Right renal pelvis (tissue), 4 donors: Measurements from ENCODE around the gene ARHGAP33. TPM values are rescaled to one million over a fixed set of nuclear protein-coding genes. Genes with fewer than 3 reads are reported as not detected.
"Not testable (repeated sequence)": the region's sequence is repeated elsewhere in the genome, so short reads cannot be mapped to it uniquely, and the experiment has no call there.

Experiments used
- DNase-seq, 4 donors: peaks; one replicate each; pipeline ENCODE4 v3.0.0-alpha.2; 2013; ENCODE audit warnings: low read depth in 4 of 4, low spot score in 3 of 4, missing footprints in 1 of 4
- polyA plus RNA-seq, 4 donors: library from polyadenylated mRNA; unstranded; fragments of 120-200 nt; gene quantifications; one replicate each; pipeline ENCODE4 v1.2.1, GENCODE V29; 2013; ENCODE audit not compliant: insufficient read length in 4 of 4

Gene ARHGAP33
- polyA plus RNA-seq, 4 donors, result 21.1 to 33.2 (median 23.7) TPM

- DNase-seq, result no peak
Observed at GRCh38 chr19:35824150-35824549, 48.8 kb downstream of the ARHGAP33 start.

GRCh38 chr19:35828692-35829301 lies 53.4 kb downstream of the ARHGAP33 start:
- peak; percentile 71 to 80 (median 74) for DNase-seq

GRCh38 chr19:35830986-35831385 lies 55.6 kb downstream of the ARHGAP33 start:
- DNase-seq, result no peak

- no peak for DNase-seq
Observed at GRCh38 chr19:35832054-35832453, 56.7 kb downstream of the ARHGAP33 start.

GRCh38 chr19:35833972-35834371 lies 58.6 kb downstream of the ARHGAP33 start:
- no peak for DNase-seq

GRCh38 chr19:35836096-35836495 lies 60.7 kb downstream of the ARHGAP33 start:
- not testable (repeated sequence) for DNase-seq

Other genes starting within 250 kb of the ARHGAP33 start
- under 1 TPM in 2 of 4 donors, not detected in 2; 0.04 to 0.14 TPM for gene SBSN, start 247.3 kb upstream of the ARHGAP33 start, polyA plus RNA-seq
- not detected for gene GAPDHS, start 242.1 kb upstream of the ARHGAP33 start, polyA plus RNA-seq
- 100 to 1,000 TPM in 1 of 4 donors, 10 to 100 TPM in 3; 87.8 to 113 (median 90.9) TPM for gene TMEM147, start 229.9 kb upstream of the ARHGAP33 start, polyA plus RNA-seq
- gene ATP4A, start 211.9 kb upstream of the ARHGAP33 start, polyA plus RNA-seq, result under 1 TPM in 2 of 4 donors, not detected in 2; 0.05 to 0.10 TPM
- not detected for gene PMIS2, start 189.4 kb upstream of the ARHGAP33 start, polyA plus RNA-seq
- 10 to 100 TPM; 26.6 to 28.5 (median 27.3) TPM for gene HAUS5, start 162.8 kb upstream of the ARHGAP33 start, polyA plus RNA-seq
- gene RBM42, start 146.5 kb upstream of the ARHGAP33 start, polyA plus RNA-seq, result 10 to 100 TPM; 57.9 to 94.9 (median 60.8) TPM
- gene ETV2, start 133.8 kb upstream of the ARHGAP33 start, polyA plus RNA-seq, result 1 to 10 TPM; 1.6 to 3.1 (median 1.7) TPM
- 100 to 1,000 TPM; 306 to 370 (median 344) TPM for gene COX6B1, start 127.2 kb upstream of the ARHGAP33 start, polyA plus RNA-seq
- gene UPK1A, start 109.0 kb upstream of the ARHGAP33 start, polyA plus RNA-seq, result 10 to 100 TPM in 3 of 4 donors, 1 to 10 TPM in 1; 1.6 to 48.7 (median 31.6) TPM
- gene ZBTB32, start 71.0 kb upstream of the ARHGAP33 start, polyA plus RNA-seq, result under 1 TPM in 3 of 4 donors, not detected in 1; 0.37 to 0.51 (median 0.42) TPM
- gene KMT2B, start 57.6 kb upstream of the ARHGAP33 start, polyA plus RNA-seq, result 10 to 100 TPM; 28.1 to 36.6 (median 31.8) TPM
- gene IGFLR1, start 33.1 kb upstream of the ARHGAP33 start, polyA plus RNA-seq, result 1 to 10 TPM; 2.1 to 4.0 (median 2.9) TPM
- gene U2AF1L4, start 30.1 kb upstream of the ARHGAP33 start, polyA plus RNA-seq, result 10 to 100 TPM; 15.6 to 19.8 (median 17.1) TPM
- gene PSENEN, start 29.9 kb upstream of the ARHGAP33 start, polyA plus RNA-seq, result 10 to 100 TPM; 62.5 to 86.3 (median 68.7) TPM
- gene LIN37, start 27.0 kb upstream of the ARHGAP33 start, polyA plus RNA-seq, result 10 to 100 TPM in 1 of 4 donors, 1 to 10 TPM in 3; 8.3 to 11.1 (median 9.4) TPM
- 10 to 100 TPM; 26.2 to 30.4 (median 27.8) TPM for gene HSPB6, start 18.5 kb upstream of the ARHGAP33 start, polyA plus RNA-seq
- 10 to 100 TPM; 14.8 to 20.4 (median 16.5) TPM for gene PROSER3, start 17.4 kb upstream of the ARHGAP33 start, polyA plus RNA-seq
- gene PRODH2, start 37.3 kb downstream of the ARHGAP33 start, polyA plus RNA-seq, result 10 to 100 TPM; 24.6 to 48.0 (median 32.4) TPM
- gene NPHS1, start 76.9 kb downstream of the ARHGAP33 start, polyA plus RNA-seq, result 100 to 1,000 TPM; 133 to 187 (median 153) TPM
- gene KIRREL2, start 81.3 kb downstream of the ARHGAP33 start, polyA plus RNA-seq, result 10 to 100 TPM; 10.1 to 14.6 (median 11.2) TPM
- gene APLP1, start 93.0 kb downstream of the ARHGAP33 start, polyA plus RNA-seq, result 10 to 100 TPM; 23.6 to 33.2 (median 27.2) TPM
- gene NFKBID, start 125.0 kb downstream of the ARHGAP33 start, polyA plus RNA-seq, result 1 to 10 TPM; 2.5 to 2.9 (median 2.6) TPM
- 1 to 10 TPM; 2.7 to 3.2 (median 2.9) TPM for gene HCST, start 127.0 kb downstream of the ARHGAP33 start, polyA plus RNA-seq
- gene TYROBP, start 132.7 kb downstream of the ARHGAP33 start, polyA plus RNA-seq, result 10 to 100 TPM in 1 of 4 donors, 1 to 10 TPM in 3; 8.4 to 12.6 (median 8.8) TPM
- gene LRFN3, start 160.8 kb downstream of the ARHGAP33 start, polyA plus RNA-seq, result 10 to 100 TPM; 10.7 to 16.9 (median 11.7) TPM
- gene SDHAF1, start 219.6 kb downstream of the ARHGAP33 start, polyA plus RNA-seq, result 10 to 100 TPM; 12.7 to 18.6 (median 13.2) TPM
- gene SYNE4, start 233.2 kb downstream of the ARHGAP33 start, polyA plus RNA-seq, result 10 to 100 TPM; 10.2 to 13.5 (median 11.9) TPM
- gene ALKBH6, start 238.6 kb downstream of the ARHGAP33 start, polyA plus RNA-seq, result 10 to 100 TPM; 13.8 to 18.5 (median 15.2) TPM